ENCODE data around the gene PPOX. TPM values are rescaled to one million over a fixed set of nuclear protein-coding genes. Genes with fewer than 3 reads are reported as not detected.
A peak's percentile ranks its signal among the peaks of the same experiment; 100 is the strongest.

PPOX gene
- total RNA-seq (2014; rRNA removed; shearing (Covaris generic)), result 12.3 and 16.3 TPM in 2 replicates

DNA sequence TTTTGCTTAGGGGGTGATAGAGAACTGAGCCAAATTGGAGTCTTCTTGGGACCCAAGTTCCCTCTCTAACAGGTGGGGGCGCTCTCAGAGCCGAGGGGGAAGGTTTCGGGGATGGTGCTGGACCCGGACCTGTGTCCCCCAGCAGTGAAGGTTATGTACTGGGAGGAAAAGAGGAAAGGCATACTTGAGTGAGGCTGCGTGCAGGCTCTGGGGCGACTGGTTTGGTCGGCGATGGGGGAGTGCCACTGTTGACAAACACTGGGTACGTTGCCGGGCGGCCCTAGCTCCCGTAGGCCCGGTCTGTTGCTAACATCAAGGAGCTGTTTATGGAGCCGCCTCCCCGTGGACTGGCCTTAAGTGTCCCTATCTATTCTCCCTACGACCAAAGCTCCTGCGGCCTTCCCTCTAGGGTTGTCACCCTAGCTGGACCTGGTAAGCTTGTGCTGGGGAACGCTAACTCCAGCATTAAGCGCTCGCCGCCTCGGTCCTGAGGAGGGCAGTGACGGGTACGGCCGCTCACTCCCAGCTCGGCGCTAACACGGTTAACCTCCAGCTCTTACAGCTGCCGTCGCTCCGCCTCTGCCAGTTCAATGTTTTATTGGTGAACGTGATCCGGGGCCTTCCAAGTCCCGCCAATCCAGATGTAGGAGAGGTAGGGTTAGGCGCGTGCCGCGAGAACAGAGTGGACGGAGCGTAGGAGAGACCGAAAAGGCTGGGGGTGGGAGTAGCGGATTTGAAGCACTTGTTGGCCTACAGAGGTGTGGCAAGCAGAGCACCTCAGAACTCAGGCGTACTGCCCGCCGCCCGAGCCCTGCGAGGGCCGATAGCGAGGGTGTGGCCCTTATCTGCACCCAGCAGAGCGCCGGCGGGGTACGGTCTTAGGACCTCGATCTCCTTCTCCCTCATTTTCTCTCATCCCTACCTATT, at the start of gene PPOX:
TSS of gene PPOX (plus strand) at position 685 of the 927 bp plus-strand sequence. CDS start 422 bp downstream, outside the sequence.
- peak; percentile 97 for DNase-seq (ENCODE audit: low read depth)

DNA sequence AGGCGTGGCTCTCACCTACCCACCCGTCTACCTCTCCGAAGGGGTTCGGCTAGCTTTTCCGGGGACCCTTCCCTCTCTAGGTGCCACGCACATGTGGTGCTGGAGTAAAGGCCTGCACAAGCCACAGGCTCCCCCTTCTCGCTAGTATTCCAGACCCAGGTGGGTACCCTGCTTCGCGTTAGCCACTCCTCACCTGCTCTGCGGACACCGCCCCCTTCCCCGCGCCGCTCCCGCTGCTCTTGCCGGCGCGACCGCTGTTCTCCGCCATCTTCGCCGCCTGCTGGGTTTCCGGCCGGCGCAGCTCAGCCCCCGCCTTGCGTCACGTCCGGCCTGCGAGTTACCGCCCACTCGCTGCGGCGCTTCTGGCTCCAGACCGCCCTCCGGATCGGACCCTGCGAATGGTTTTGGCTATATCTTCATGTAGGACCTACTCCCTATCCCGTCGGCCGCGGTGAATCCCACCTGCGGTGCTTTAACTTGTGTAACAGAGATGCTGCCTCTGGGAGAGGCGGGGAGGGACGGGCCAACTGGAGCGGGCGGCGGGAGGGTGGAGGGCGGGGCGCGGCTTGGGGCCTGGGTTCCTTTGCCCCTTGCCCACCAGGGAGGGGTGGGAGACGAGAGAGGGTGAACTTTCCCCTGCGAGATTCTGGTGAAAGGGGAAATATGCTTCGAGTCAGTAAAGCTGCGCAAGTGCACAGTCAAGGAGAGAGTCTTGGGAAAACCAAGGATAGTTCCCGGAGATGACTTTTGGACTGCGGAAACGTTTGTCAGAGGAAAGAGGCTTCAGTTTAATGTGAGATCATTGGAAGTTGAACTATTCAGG, 48.3 kb upstream of the PPOX start, which contains the start of the genes NIT1 and PFDN2:
TSS of gene NIT1 (plus strand) at position 347 of the 823 bp plus-strand sequence. CDS start at position 419, 72 bp downstream.
TSS of gene PFDN2 (minus strand) at position 279 of the 823 bp plus-strand sequence. CDS start at position 268, 11 bp downstream.
- peak; percentile 76 for DNase-seq (ENCODE audit: low read depth)

DNA sequence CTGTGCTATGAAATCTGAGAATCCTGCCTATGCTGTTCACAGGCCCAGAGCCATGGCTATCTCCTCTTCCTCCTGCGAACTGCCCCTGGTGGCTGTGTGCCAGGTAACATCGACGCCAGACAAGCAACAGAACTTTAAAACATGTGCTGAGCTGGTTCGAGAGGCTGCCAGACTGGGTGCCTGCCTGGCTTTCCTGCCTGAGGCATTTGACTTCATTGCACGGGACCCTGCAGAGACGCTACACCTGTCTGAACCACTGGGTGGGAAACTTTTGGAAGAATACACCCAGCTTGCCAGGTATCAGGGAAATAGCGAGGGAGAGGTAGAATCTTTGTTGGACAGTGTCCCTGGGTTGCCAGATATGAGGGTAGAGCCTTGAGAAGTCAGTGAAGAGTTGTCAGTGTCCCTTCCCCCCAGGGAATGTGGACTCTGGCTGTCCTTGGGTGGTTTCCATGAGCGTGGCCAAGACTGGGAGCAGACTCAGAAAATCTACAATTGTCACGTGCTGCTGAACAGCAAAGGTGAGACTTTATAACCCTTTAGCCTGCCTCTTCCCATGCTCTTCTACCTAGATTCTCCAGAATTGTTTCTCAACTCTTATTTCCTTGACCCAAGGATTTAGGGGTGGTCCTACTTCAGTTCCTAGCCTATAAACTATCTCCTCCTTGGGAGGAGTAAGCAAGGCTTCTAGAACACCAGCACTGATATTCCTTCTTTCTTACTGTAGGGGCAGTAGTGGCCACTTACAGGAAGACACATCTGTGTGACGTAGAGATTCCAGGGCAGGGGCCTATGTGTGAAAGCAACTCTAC, 46.9 kb upstream of the PPOX start:
- peak; percentile 55 for DNase-seq (ENCODE audit: low read depth)

DNA sequence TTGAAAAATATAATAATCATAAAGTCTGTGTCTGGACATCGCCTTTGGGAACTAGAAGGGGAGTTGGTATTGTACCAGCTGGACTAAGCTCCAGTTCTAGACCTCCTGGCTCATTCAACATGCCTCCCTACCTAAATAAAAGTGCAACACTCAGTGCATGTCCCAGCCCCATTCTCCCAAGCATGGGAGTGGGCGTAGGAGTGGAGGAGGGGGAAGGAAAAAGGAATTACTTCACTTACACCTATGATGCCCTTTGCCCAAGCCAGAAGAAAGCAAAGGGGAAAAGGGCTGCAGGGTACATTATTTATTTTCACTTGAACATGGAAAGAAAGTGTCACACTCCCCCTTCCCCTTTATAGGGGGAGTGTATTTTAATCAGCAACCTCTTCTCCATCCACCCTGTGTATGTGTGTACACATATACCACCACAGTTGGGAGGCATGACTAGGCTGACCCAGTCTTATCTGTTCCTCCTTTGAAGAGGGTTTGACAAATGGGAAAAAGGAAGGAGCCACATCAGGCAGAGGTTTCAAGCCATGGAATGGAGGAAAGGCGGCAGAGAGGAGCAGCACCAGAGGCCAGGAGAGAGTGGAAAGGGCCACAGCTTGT, 45.1 kb upstream of the PPOX start:
- no peak for DNase-seq (ENCODE audit: low read depth)

DNA sequence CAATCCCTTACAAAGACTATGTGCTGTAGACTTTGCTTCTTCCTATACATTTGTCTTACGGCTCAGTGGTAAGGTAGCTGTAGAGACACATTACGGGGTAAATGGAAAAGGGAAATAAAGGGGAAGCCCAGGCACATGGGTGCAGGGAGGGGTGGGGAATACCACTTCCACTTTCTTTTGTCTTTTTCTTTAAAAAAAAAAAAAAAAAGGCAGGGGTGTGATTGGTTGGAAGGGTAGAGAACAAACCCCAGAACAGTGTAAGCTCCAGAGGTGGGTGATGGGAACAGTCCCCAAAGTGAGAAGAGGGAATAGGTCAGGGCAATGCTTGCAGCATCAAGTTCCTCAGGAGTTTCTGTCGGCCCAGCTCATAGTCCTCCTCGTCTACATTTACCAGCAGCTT, 44.4 kb upstream of the PPOX start:
- no peak for DNase-seq (ENCODE audit: low read depth)

DNA sequence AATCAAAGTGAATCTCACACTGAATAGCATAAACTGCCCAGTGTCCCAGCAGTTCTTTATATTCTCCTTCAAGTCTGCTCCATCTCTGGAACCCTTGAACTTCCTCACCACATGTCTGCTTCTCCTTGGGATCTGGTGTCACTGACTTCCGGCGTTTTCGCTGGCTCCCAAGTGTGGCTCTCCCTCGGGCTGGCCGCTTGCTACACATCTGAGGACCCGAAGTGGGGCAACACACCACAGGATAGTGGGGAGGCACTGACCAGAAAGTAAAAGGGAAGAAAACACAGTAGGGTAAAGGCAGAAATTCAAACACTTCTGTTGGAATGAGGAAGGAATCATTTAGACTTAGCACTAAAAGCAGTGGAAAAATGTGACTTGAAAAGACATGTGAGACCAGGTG, 43.3 kb upstream of the PPOX start:
- no peak for DNase-seq (ENCODE audit: low read depth)

DNA sequence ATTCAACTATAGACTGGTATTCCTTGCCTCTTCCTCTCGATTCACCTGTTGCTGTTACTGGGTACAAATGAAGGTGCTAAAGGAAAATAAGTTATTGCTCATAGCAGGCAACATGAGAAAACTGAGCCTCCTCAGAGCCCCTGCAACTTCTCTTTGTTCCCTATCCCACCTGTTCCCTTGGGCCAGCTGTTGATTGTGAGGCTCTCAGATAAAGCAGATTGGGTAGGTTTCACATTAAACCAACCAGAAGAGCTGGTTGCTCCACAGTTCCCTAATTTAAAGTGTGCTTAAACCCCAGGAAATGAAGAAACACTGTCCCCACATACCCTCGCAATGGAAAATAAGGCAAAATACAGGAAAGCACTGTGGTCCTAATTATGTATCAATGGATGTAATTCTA, 38.6 kb upstream of the PPOX start:
- no peak for DNase-seq (ENCODE audit: low read depth)

DNA sequence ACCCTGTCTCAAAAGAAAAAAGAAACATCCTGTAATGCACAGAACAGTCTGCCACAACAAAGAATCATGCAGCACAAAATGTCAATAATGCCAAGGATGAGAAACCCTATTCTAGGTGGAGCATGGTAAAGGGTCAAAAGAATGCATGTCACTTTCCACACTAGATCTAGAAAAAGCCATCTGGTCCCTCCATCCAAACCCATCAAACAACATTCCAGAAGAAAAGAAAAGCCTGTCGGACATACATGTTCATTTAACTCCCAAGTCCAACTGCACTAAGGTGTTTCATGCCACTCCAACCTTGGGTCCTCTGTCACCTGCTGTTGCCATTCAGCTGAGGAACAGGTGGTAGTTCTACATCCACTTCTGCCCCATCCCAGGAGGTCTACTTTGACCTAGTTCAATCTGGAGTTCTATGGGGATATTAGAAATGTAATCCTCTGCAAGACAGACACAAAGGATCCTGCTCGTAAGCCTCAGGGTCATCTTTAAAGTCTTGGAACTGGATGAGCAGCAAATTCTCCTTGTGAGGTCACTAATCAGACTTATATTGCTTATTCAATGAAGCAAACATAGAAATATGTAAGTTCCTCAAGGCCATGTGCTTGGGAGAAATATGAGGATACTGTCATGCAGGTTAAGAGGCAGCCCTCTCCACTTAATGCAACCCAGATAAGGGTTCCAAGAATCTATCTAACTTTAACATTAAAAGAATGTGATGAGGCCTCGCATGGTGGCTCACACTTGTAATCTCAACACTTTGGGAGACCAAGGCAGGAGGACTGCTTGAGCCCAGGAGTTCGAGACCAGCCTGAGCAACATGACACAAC, 37.4 kb upstream of the PPOX start:
- no peak for DNase-seq (ENCODE audit: low read depth)

DNA sequence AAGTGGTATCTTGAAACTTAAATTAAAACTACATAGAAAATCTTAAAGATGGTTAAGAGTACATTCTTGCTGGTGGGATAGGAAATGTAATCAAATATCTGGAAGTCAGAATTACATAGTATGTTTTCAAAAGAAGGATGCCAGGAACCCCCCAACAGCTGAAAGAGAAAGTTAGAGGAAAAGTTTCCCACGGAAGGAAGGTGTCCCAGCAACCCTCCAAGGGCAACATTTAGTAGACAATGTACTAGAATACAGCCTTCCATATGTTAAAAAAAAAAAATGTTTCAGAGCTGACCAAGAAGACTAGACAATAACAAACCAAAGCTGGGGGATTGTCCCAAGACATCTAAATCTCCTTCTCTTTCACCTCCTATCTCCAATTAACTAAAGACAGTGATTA, 36.0 kb upstream of the PPOX start:
- DNase-seq (ENCODE audit: low read depth), result no peak

DNA sequence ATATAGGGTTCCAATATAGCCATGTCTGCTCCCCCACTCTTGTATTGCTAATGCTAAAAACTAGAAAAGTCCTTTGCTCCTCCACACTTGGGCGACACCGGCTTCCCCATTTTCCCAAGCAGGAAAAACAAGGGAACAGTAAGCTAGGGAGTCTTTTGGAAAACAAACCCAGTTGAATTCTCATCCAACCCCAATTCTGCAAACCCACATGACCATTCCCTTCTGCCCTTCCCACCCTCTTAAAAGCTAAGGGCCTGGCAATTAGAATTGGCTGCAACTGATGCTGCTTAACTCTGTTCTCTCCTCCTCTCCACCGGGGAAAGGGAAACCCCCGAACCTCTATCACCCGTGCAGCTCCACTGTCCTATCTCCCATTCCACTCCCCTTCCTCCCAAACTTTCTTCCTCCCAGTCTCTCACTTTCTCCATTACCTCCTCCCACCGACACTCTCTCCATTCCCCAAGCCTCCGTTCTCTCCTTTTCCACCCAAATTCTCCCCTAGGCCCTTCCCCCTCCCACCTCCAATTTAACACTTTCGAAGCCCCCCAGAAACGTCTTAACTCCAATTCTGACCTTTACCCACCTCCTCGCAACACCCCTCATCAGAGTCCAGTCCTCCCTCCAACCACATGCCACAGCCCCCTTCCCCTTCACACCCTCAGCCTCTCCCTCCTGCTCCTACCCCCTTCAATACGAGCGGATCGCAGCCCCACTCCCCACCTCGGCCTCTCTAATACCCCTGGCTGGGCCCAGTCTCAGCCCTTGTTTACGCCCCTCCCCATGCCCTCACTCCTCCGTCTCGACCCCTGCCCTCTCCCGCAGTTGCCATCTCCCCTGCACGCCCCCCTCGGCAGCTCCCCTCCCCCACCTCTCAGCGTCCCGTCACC, 34.5 kb upstream of the PPOX start:
- no peak for DNase-seq (ENCODE audit: low read depth)

DNA sequence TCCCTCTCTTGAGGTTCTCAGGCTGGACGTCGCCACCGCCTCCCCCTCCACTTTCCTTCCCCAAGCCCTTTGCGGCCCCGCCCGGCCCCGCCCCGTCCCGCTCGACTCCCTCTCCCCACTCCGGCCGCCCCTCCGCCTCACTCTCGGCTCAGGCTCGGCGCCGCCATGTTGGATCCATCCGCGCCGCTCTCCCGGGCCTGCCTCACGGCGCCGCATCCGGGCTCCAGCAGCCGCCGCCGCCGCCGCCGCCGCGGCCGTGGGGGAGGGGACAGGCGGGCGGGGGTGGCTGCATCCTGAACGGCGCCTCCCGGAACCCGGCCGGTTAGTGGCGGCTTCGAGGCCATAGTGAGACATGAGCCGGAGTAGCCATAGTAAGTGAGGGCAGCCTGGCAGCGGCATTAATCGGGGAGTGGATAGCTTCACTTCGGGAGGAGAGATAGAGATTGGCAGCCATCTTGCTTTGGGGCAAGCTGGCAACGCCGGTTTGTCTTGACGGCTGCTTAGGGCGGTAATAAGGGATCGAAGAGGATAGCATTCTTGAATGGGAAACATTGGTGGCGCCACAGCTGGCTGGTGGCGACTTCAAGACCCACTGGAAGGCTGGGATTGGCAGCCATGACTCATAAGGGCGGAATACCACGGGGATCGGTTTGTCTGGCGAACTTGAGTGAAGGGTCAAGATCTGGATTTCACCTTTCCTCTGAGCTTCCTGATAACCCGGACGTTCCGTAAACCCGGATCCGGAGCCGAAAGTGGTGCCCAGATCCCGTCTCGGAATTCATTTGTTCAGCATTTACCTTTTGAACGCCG, 33.6 kb upstream of the PPOX start, which contains the start of gene DEDD:
TSS of gene DEDD (minus strand) at position 258 of the 810 bp plus-strand sequence. CDS start 8,205 bp downstream, outside the sequence.
- DNase-seq (ENCODE audit: low read depth), result peak; percentile 92

DNA sequence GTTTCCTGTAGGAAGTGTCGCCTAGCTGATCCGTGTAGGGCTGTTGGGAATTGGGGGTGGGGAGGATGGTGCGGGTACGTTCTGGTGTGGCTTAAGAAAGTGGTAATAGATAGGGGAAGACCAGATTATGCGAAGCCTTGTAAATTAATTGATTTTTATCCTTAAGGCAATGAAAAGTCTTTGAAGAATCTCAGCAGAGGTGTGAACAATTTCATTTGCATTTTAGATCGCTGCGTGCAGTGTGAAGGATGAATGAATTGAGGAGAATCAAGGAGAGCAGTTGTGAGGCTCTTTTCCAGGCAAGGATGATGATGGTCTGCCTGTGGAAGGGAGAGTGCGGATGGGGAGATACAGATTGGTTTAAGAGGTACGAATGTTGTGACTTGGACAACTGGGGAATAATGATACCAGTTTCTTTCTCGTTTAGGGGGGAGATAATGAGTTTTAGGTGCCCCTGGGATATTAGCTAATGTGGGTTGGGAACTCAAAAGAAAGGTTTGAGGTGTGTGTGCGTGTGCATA, 32.9 kb upstream of the PPOX start:
- DNase-seq (ENCODE audit: low read depth), result no peak

DNA sequence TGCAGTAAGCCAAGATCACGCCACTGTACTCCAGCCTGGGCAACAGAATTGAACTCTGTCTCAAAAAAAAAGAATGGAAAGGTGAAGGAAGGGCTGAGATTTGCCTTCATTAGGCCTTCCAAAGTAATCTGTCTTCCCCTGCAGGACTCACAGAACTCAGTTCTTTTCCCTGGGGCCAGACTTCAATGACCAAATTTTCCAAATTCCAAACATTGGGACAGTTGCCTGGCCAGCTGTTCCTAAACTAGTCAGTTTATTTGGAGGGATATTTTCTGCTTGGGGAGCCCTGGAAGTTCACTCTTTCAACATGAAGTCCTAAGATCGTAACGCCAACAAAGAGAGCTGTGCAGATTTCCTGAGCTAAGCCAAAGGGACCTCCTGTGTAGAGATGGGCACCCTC, 28.3 kb upstream of the PPOX start:
- no peak for DNase-seq (ENCODE audit: low read depth)

DNA sequence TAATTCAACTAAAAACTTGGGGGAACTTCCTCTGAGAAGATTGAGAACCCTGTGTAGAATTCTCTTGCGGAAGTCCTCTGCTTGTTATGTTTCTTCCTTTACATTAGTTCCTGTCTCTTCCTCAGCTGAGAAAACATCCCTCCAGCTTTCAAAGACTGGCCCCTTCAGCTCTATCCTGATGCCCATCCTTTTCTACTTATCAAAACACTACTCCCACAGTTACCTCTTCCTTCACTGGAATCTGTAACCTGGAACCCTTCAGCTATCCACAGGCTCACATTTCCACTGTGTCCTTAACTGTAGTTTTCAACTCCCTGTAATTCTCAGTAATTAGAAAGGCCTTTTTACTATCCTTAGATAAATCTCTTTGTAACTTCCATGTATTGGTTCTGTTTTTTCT, 27.8 kb upstream of the PPOX start:
- no peak for DNase-seq (ENCODE audit: low read depth)

DNA sequence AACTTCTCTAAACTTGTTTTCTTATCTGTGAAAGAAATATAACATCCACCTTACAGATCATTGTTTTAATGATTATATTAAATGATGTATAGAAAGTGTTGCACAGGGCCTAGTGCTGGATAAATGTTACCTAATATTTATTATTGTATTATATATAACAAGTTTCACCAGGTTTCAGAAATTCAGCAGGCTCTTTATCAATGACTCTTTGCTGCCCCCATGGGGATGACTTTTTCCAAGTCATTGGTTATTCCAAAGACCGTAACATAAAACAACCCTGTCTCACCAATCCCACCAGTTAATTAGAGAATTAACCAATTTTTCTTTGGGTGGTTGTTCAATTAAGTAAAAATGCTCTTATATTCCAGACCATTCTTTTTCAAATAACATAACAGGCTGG, 26.5 kb upstream of the PPOX start:
- peak; percentile 40 for DNase-seq (ENCODE audit: low read depth)

DNA sequence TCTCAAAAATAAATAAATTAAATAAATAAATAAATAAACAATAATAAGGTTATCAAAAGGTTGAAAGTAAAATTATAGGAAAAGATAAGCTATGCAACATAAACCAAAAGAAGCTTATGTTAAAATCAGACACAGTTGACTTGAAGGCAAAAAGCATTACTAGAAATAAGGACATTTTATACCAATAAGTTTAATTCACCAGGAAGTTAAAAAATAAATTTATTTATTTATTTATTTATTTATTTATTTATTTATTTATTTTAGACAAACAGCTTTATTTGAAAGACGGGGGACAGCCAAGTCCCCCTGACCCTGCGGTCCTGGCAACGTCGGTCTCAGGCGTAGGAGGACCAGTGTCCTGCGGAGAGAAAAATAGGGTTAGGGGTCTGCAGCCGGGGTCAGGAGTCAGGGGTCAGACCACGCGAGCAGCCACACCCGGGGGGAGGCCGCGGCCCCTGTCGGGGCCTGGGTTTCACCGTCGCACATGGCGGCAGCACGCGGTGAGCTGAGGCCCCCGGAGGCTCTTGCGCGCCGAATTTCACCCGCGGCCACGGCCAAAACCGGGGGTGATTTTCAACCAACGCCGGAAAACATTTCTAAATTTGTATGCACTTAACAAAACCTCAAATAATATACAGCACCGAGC, 25.3 kb upstream of the PPOX start:
- DNase-seq (ENCODE audit: low read depth), result no peak

DNA sequence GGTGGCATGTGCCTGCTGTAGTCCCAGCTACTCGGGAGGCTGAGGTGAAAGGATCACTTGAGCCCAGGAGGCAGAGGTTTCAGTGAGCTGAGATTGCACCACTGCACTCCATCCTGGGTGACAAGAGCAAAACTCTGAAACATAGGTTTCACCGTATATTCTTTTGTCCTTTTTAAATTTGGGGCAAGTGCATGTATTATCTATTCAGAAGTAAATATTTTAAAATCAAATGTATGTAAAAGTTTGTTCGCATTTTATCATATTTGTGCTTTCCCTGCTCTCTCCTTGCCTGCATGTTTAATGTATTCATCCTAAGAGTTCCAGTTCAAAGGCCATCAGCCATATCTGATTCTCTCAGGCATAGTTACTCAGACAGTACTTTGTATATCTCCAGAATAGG, 20.4 kb upstream of the PPOX start:
- no peak for DNase-seq (ENCODE audit: low read depth)

Data from RPMI7951 (cell line).